Endodermal cell (in vitro differentiated cells): ENCODE measurements around the gene FSHR. TPM values are rescaled to one million over a fixed set of nuclear protein-coding genes. Genes with fewer than 3 reads are reported as not detected.
A peak's percentile ranks its signal among the peaks of the same experiment; 100 is the strongest.

ENCODE experiments used
- DNase-seq: peaks from one replicate; pipeline ENCODE4 v3.0.0-alpha.2; 2017
- H3K27ac ChIP-seq: 2 replicates; pipeline ENCODE4 v1.5.1; 2013; ENCODE audit warnings: mild to moderate bottlenecking, low read depth, low read length, moderate library complexity
- H3K27me3 ChIP-seq: 2 replicates; pipeline ENCODE4 v1.6.1; 2013; ENCODE audit warnings: mild to moderate bottlenecking, low read length, moderate library complexity; ENCODE audit not compliant: insufficient read depth, control insufficient read depth, poor library complexity, severe bottlenecking
- H3K36me3 ChIP-seq: 2 replicates; pipeline ENCODE4 v1.7.0; 2013; ENCODE audit warnings: mild to moderate bottlenecking, low read length, moderate library complexity; ENCODE audit not compliant: control insufficient read depth, insufficient read depth
- H3K4me1 ChIP-seq: one replicate; pipeline ENCODE4 v1.7.0; 2013; ENCODE audit warnings: low read length; ENCODE audit not compliant: control insufficient read depth, insufficient read depth
- H3K4me3 ChIP-seq: 2 replicates; pipeline ENCODE4 v1.5.1; 2013; ENCODE audit warnings: mild to moderate bottlenecking, low read length, moderate library complexity
- H3K9ac ChIP-seq: 2 replicates; pipeline ENCODE4 v1.6.1; 2013; ENCODE audit warnings: mild to moderate bottlenecking, low read length, moderate library complexity; ENCODE audit not compliant: poor library complexity, severe bottlenecking; ENCODE audit errors: extremely low read depth
- H3K9me3 ChIP-seq: 2 replicates; pipeline ENCODE4 v1.6.1; 2013; ENCODE audit warnings: mild to moderate bottlenecking, low read length, moderate library complexity; ENCODE audit not compliant: control insufficient read depth
- H3K27ac Mint-ChIP-seq: 2 replicates; pipeline ENCODE4 v1.8.0; 2020; ENCODE audit warnings: mixed read lengths
- H3K27me3 Mint-ChIP-seq: 2 replicates; pipeline ENCODE4 v1.8.0; 2021; ENCODE audit warnings: mild to moderate bottlenecking, mixed read lengths; ENCODE audit not compliant: insufficient read depth
- H3K36me3 Mint-ChIP-seq: 2 replicates; pipeline ENCODE4 v1.8.0; 2020; ENCODE audit warnings: low read depth, mixed read lengths
- H3K4me1 Mint-ChIP-seq: 2 replicates; pipeline ENCODE4 v1.8.0; 2020; ENCODE audit warnings: mixed read lengths
- H3K4me3 Mint-ChIP-seq: 2 replicates; pipeline ENCODE4 v1.8.0; 2020; ENCODE audit warnings: mild to moderate bottlenecking, moderate library complexity, mixed read lengths
- H3K9me3 Mint-ChIP-seq: 2 replicates; pipeline ENCODE4 v1.8.0; 2020; ENCODE audit warnings: mild to moderate bottlenecking, mixed read lengths
- WGBS, 2 experiments: methylation state at CpG; one replicate each; pipeline versions ENCODE4 v1.1.5 to v1.1.7; 2013; ENCODE audit warnings: missing lambda C conversion rate in 2 of 2, mixed read lengths in 1 of 2; ENCODE audit not compliant: insufficient coverage in 1 of 2, insufficient read length in 1 of 2; 5-methylcytosine and 5-hydroxymethylcytosine counted together
- total RNA-seq, 2 donors: library from RNA; stranded (reverse); fragmentation: NEBNext Ultra II Directional in 1 of 2; extraction: Animal tissue kit (Norgen Biotek cat#: 25700) in 1 of 2; gene quantifications; 2 replicates in 1 of 2; 3 replicates in 1 of 2; pipeline ENCODE4 v1.2.1, GENCODE V29; 2021
- TF ChIP-seq, protein P1 (sequence below): fragments of 200-600 bp; sonication (generic); conservative IDR thresholded peaks from 2 replicates; pipeline ENCODE4 v1.5.0; 2021; ENCODE audit warnings: antibody characterized with exemption, mild to moderate bottlenecking

The FSHR gene
- total RNA-seq, 2 donors from 2014 or later, result 4.7 to 6.5 TPM

GRCh38 chr2:49174750-49175149, 20.4 kb upstream of the FSHR start:
- H3K27me3 ChIP-seq, result no peaks in the 10 kb centered on the region
- H3K4me1 Mint-ChIP-seq, result peaks cover 8% of the 10 kb centered on the region
- peaks cover 24% of the 10 kb centered on the region for H3K9me3 Mint-ChIP-seq
- H3K9me3 ChIP-seq, result peaks cover 21% of the 10 kb centered on the region
- no peak overlapping the region for H3K27ac ChIP-seq
- H3K4me3 Mint-ChIP-seq, result no peak overlapping the region
- 86 to 92% methylated on average over 3 of the region's 3 CpGs for WGBS, 2 experiments
- H3K36me3 Mint-ChIP-seq, result peaks cover 2% of the 10 kb centered on the region
- H3K27me3 Mint-ChIP-seq, result no peaks in the 10 kb centered on the region
- H3K36me3 ChIP-seq, result no peaks in the 10 kb centered on the region
- no peaks in the 10 kb centered on the region for H3K4me1 ChIP-seq
- TF ChIP-seq, protein P1, sequence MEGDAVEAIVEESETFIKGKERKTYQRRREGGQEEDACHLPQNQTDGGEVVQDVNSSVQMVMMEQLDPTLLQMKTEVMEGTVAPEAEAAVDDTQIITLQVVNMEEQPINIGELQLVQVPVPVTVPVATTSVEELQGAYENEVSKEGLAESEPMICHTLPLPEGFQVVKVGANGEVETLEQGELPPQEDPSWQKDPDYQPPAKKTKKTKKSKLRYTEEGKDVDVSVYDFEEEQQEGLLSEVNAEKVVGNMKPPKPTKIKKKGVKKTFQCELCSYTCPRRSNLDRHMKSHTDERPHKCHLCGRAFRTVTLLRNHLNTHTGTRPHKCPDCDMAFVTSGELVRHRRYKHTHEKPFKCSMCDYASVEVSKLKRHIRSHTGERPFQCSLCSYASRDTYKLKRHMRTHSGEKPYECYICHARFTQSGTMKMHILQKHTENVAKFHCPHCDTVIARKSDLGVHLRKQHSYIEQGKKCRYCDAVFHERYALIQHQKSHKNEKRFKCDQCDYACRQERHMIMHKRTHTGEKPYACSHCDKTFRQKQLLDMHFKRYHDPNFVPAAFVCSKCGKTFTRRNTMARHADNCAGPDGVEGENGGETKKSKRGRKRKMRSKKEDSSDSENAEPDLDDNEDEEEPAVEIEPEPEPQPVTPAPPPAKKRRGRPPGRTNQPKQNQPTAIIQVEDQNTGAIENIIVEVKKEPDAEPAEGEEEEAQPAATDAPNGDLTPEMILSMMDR, result no peak
- H3K27ac Mint-ChIP-seq, result no peak overlapping the region
- DNase-seq, result no peak
- no peak overlapping the region for H3K9ac ChIP-seq
- no peak overlapping the region for H3K4me3 ChIP-seq

- H3K27ac Mint-ChIP-seq, result no peak overlapping the region
- DNase-seq, result no peak
- H3K4me3 ChIP-seq, result no peak overlapping the region
- no peak overlapping the region for H3K9ac ChIP-seq
- no peaks in the 10 kb centered on the region for H3K4me1 ChIP-seq
- no peaks in the 10 kb centered on the region for H3K9me3 ChIP-seq
- H3K9me3 Mint-ChIP-seq, result peaks cover 14% of the 10 kb centered on the region
- no peaks in the 10 kb centered on the region for H3K27me3 ChIP-seq
- no peaks in the 10 kb centered on the region for H3K36me3 ChIP-seq
- H3K27ac ChIP-seq, result no peak overlapping the region
- no peak overlapping the region for H3K4me3 Mint-ChIP-seq
- TF ChIP-seq, protein P1, result no peak
- H3K27me3 Mint-ChIP-seq, result no peaks in the 10 kb centered on the region
- H3K36me3 Mint-ChIP-seq, result no peaks in the 10 kb centered on the region
- H3K4me1 Mint-ChIP-seq, result peaks cover 7% of the 10 kb centered on the region
These were observed 12.8 kb upstream of the FSHR start for GRCh38 chr2:49167131-49167530.

DNA sequence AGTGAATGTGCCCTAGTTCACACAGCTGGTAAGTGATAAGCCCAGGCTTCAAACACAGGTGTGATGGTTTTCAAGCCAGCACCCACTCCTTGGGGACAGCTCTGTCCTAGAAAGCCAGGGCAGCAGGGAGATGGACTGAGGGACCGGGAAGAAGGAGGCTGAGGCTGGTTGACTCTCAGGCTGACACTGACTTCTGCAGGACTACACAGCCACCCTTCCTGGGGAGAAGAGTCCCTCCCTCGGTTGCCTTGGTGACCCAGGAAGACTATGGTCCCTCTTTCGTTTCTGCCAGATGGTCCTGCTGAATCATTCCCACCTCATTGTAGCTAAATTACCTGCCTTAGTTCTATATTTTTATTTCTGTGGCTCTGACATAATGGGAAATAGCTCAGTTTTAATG, 11.3 kb upstream of the FSHR start:
- Mint-ChIP-seq H3K9me3 (peaks cover 14% of the 10 kb centered on the region), H3K27me3 (no peaks in the 10 kb centered on the region), H3K27ac (no peak overlapping the region), H3K36me3 (no peaks in the 10 kb centered on the region), H3K4me3 (no peak overlapping the region), H3K4me1 (peaks cover 7% of the 10 kb centered on the region)
- no peak overlapping the region for H3K9ac ChIP-seq
- H3K27ac ChIP-seq, result no peak overlapping the region
- 93 to 100% methylated on average over 1 to 3 of the region's 3 CpGs for WGBS, 2 experiments
- peak; percentile 46 for DNase-seq
- no peaks in the 10 kb centered on the region for H3K27me3 ChIP-seq
- no peaks in the 10 kb centered on the region for H3K36me3 ChIP-seq
- H3K4me1 ChIP-seq, result no peaks in the 10 kb centered on the region
- no peaks in the 10 kb centered on the region for H3K9me3 ChIP-seq
- H3K4me3 ChIP-seq, result no peak overlapping the region
- TF ChIP-seq, protein P1, result no peak
